Mucosa of stomach (tissue), 1 donor: ENCODE data around the gene UBLCP1.
A peak's percentile ranks its signal among the peaks of the same experiment; 100 is the strongest.
"Not testable (repeated sequence)": the region's sequence is repeated elsewhere in the genome, so short reads cannot be mapped to it uniquely, and the experiment has no call there.

Source experiments
- H3K27me3 ChIP-seq: one replicate; pipeline ENCODE4 v1.7.0; 2013; ENCODE audit warnings: mild to moderate bottlenecking, low read length; ENCODE audit not compliant: control insufficient read depth, insufficient read depth
- H3K36me3 ChIP-seq: one replicate; pipeline ENCODE4 v1.7.0; 2013; ENCODE audit warnings: low read length; ENCODE audit not compliant: control insufficient read depth, insufficient read depth
- H3K4me1 ChIP-seq: one replicate; pipeline ENCODE4 v1.7.0; 2013; ENCODE audit warnings: mild to moderate bottlenecking, low read length; ENCODE audit not compliant: control insufficient read depth, insufficient read depth
- H3K4me3 ChIP-seq: one replicate; pipeline ENCODE4 v1.7.0; 2013; ENCODE audit warnings: low read length
- H3K9ac ChIP-seq: one replicate; pipeline ENCODE4 v1.7.0; 2013; ENCODE audit warnings: mild to moderate bottlenecking, low read length, moderate library complexity
- H3K9me3 ChIP-seq: one replicate; pipeline ENCODE4 v1.7.0; 2013; ENCODE audit warnings: mild to moderate bottlenecking, low read length, moderate library complexity; ENCODE audit not compliant: control insufficient read depth
- donor health status: Pancreatic carcinoma.

Gene UBLCP1

GRCh38 chr5:159257629-159258283 lies 5.3 kb upstream of the UBLCP1 start:
- H3K4me3 ChIP-seq = no peak overlapping the region
- no peaks in the 10 kb centered on the region for H3K9me3 ChIP-seq
- H3K36me3 ChIP-seq = no peaks in the 10 kb centered on the region
- no peak overlapping the region for H3K9ac ChIP-seq
- H3K27me3 ChIP-seq = no peaks in the 10 kb centered on the region
- no peaks in the 10 kb centered on the region for H3K4me1 ChIP-seq

GRCh38 chr5:159258361-159258760 lies 4.7 kb upstream of the UBLCP1 start:
- no peaks in the 10 kb centered on the region for H3K27me3 ChIP-seq
- no peaks in the 10 kb centered on the region for H3K9me3 ChIP-seq
- no peak overlapping the region for H3K4me3 ChIP-seq
- H3K4me1 ChIP-seq = no peaks in the 10 kb centered on the region
- no peak overlapping the region for H3K9ac ChIP-seq
- H3K36me3 ChIP-seq = no peaks in the 10 kb centered on the region

- H3K4me3 ChIP-seq, H3K9ac ChIP-seq, H3K27me3 ChIP-seq, H3K36me3 ChIP-seq, H3K9me3 ChIP-seq, H3K4me1 ChIP-seq: not testable (repeated sequence)
These were observed 2.9 kb upstream of the UBLCP1 start for GRCh38 chr5:159260212-159260611.

- H3K27me3 ChIP-seq = no peaks in the 10 kb centered on the region
- no peaks in the 10 kb centered on the region for H3K36me3 ChIP-seq
- peaks cover 6% of the 10 kb centered on the region for H3K4me1 ChIP-seq
- H3K4me3 ChIP-seq = peak overlapping the region; percentile 79
- no peaks in the 10 kb centered on the region for H3K9me3 ChIP-seq
- H3K9ac ChIP-seq = peak overlapping the region; percentile 79
These were observed 625 bp upstream of the UBLCP1 start for GRCh38 chr5:159262472-159262858.

DNA sequence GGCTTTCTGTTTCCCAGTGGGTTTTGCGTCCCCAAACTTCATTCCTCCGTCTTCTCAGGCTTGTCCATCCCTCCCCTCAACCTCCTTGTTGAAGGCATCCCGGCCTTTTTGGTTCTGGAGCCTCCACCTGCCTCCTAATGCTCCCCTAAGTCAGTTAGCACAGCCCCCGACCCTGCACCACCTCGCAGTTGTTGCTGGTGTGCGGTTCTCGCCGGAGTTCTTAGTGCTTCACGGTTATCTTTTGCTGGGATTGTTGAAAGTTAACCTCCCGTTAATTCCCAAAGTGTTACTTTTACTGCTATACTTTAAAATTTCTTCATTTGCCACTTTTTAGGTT lies 447 bp downstream of the UBLCP1 start:
- no peaks in the 10 kb centered on the region for H3K27me3 ChIP-seq
- H3K36me3 ChIP-seq = no peaks in the 10 kb centered on the region
- peak overlapping the region; percentile 79 for H3K9ac ChIP-seq
- peaks cover 6% of the 10 kb centered on the region for H3K4me1 ChIP-seq
- peak overlapping the region; percentile 79 for H3K4me3 ChIP-seq
- no peaks in the 10 kb centered on the region for H3K9me3 ChIP-seq

DNA sequence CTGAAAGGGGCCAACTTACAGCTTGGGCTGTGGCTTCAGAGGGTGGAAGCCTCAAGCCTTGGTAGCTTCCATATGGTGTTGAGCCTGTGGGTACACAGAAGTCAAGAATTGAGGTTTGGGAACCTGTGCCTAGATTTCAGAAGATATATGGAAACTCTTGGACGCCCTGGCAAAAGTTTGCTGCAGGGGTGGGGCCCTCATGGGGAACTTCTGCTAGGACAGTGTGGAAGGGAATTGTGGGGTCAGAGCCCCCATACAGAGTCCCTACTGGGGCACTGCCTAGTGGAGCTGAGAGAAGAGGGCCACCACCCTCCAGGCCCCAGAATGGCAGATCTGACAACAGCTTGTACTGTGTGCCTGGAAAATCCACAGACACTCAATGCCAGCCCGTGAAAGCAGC lies 3.7 kb downstream of the UBLCP1 start:
- H3K9me3 ChIP-seq, H3K4me1 ChIP-seq, H3K36me3 ChIP-seq, H3K27me3 ChIP-seq, H3K9ac ChIP-seq, H3K4me3 ChIP-seq: not testable (repeated sequence)

GRCh38 chr5:159269723-159270122 lies 6.6 kb downstream of the UBLCP1 start:
- Histone ChIP-seq H3K27me3 (no peaks in the 10 kb centered on the region), H3K9me3 (no peaks in the 10 kb centered on the region), H3K9ac (no peak overlapping the region), H3K4me1 (no peaks in the 10 kb centered on the region), H3K36me3 (no peaks in the 10 kb centered on the region), H3K4me3 (no peak overlapping the region)

- no peak overlapping the region for H3K9ac ChIP-seq
- H3K36me3 ChIP-seq = no peaks in the 10 kb centered on the region
These were observed 10.8 kb downstream of the UBLCP1 start for GRCh38 chr5:159273923-159274322.

DNA sequence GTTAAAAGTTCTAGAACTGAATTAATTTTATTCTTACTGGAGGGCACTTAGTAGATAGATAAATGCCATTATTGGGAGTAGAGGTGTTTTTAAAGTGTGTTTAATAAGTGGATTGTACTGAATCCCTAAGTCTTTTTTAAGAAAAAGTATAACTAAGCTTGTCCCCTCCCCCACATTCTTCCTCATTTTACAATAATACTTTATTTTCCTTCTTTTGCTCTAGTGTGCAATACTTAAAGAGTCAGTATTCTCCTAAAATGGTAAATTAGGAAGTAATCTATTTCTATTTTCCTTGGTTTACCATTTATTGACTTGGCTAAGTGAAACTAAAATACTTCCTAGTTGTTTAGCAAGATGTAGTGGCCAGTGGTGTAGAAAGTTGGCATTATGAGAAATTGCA lies 11.6 kb downstream of the UBLCP1 start:
- Histone ChIP-seq H3K27me3 (no peaks in the 10 kb centered on the region), H3K4me1 (no peaks in the 10 kb centered on the region), H3K4me3 (no peak overlapping the region), H3K9ac (no peak overlapping the region), H3K9me3 (no peaks in the 10 kb centered on the region), H3K36me3 (no peaks in the 10 kb centered on the region)

More at GRCh38 chr5:159273923-159274322, 10.8 kb downstream of the UBLCP1 start:
- Histone ChIP-seq H3K27me3 (no peaks in the 10 kb centered on the region), H3K4me3 (no peak overlapping the region), H3K4me1 (no peaks in the 10 kb centered on the region), H3K9me3 (no peaks in the 10 kb centered on the region)

- Histone ChIP-seq H3K36me3 (no peaks in the 10 kb centered on the region), H3K9ac (no peak overlapping the region), H3K9me3 (no peaks in the 10 kb centered on the region), H3K4me3 (no peak overlapping the region), H3K27me3 (no peaks in the 10 kb centered on the region), H3K4me1 (no peaks in the 10 kb centered on the region)
These were observed 23.4 kb downstream of the UBLCP1 start for GRCh38 chr5:159286420-159287035.

DNA sequence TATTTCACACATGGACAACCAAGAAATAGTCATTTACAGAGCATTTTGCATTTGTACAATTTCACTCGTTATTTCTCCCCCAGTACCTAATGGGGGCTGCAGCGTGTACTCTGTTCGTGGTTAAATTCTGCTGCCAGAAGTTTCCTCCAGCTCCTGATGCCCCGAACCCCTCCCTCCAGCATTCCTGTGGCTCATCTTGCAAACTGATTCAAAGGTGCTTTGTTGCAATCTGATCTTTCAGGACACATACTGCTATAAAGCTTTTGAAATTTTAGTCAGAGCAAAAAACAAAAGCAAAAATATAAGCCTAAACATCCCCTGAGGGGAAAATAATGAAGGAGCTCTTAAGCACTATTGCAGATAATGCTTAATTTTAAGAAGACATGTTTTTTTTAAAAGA lies 27.7 kb downstream of the UBLCP1 start:
- no peaks in the 10 kb centered on the region for H3K27me3 ChIP-seq

GRCh38 chr5:159294921-159295320 lies 31.8 kb downstream of the UBLCP1 start:
- H3K9ac ChIP-seq = no peak overlapping the region
- H3K9me3 ChIP-seq = no peaks in the 10 kb centered on the region
- no peaks in the 10 kb centered on the region for H3K36me3 ChIP-seq
- H3K4me3 ChIP-seq = no peak overlapping the region
- no peaks in the 10 kb centered on the region for H3K27me3 ChIP-seq
- H3K4me1 ChIP-seq = no peaks in the 10 kb centered on the region

More for the DNA sequence above, 27.7 kb downstream of the UBLCP1 start:
- H3K9ac ChIP-seq = no peak overlapping the region
- H3K4me3 ChIP-seq = no peak overlapping the region
- H3K36me3 ChIP-seq = no peaks in the 10 kb centered on the region
- H3K9me3 ChIP-seq = no peaks in the 10 kb centered on the region
- no peaks in the 10 kb centered on the region for H3K4me1 ChIP-seq

GRCh38 chr5:159297300-159297699 lies 34.2 kb downstream of the UBLCP1 start:
- not testable (repeated sequence) for H3K4me3 ChIP-seq, H3K4me1 ChIP-seq, H3K36me3 ChIP-seq, H3K9ac ChIP-seq, H3K9me3 ChIP-seq, H3K27me3 ChIP-seq
